Ishikawa (cell line): ENCODE data around the gene ZNF768.

Experiments
- CEBPB ChIP-seq: IDR thresholded peaks from 2 replicates; pipeline ENCODE4 v1.6.1; 2012
- CREB1 ChIP-seq: IDR thresholded peaks from 2 replicates; pipeline ENCODE4 v1.6.1; 2012; ENCODE audit warnings: low read depth
- EGR1 ChIP-seq: IDR thresholded peaks from 2 replicates; pipeline ENCODE4 v1.6.1; 2012
- EP300 ChIP-seq: IDR thresholded peaks from 2 replicates; pipeline ENCODE4 v1.6.1; 2012; ENCODE audit warnings: borderline replicate concordance
- FOXM1 ChIP-seq: IDR thresholded peaks from 2 replicates; pipeline ENCODE4 v1.6.1; 2012; ENCODE audit warnings: low read depth, borderline replicate concordance
- NFIC ChIP-seq: IDR thresholded peaks from 2 replicates; pipeline ENCODE4 v1.6.1; 2012
- RAD21 ChIP-seq: IDR thresholded peaks from 2 replicates; pipeline ENCODE4 v1.6.1; 2012; ENCODE audit warnings: low read depth
- REST ChIP-seq: IDR thresholded peaks from 2 replicates; pipeline ENCODE4 v1.6.1; 2012; ENCODE audit warnings: low read depth, mild to moderate bottlenecking
- TAF1 ChIP-seq: IDR thresholded peaks from 2 replicates; pipeline ENCODE4 v1.6.1; 2012; ENCODE audit warnings: low read depth, mild to moderate bottlenecking
- TCF12 ChIP-seq: IDR thresholded peaks from 2 replicates; pipeline ENCODE4 v1.6.1; 2012; ENCODE audit warnings: low read depth
- TEAD4 ChIP-seq: IDR thresholded peaks from 2 replicates; pipeline ENCODE4 v1.6.1; 2012
- USF1 ChIP-seq: IDR thresholded peaks from 2 replicates; pipeline ENCODE4 v1.6.1; 2012
- YY1 ChIP-seq: IDR thresholded peaks from 2 replicates; pipeline ENCODE4 v1.6.1; 2012; ENCODE audit warnings: low read depth
- ZBTB7A ChIP-seq: IDR thresholded peaks from 2 replicates; pipeline ENCODE4 v1.6.1; 2012; ENCODE audit warnings: low read depth
- TF ChIP-seq, protein P1 (sequence below): IDR thresholded peaks from 2 replicates; pipeline ENCODE4 v1.6.1; 2012

The ZNF768 gene

GRCh38 chr16:30526137-30526822, at the start of gene ZNF768:
Gene ZNF768 (minus strand): TSS chr16:30526566. CDS start chr16:30526413, 153 bp downstream.
- no peak for TF ChIP-seq TEAD4
- TF ChIP-seq REST, result peak; percentile 70
- TF ChIP-seq FOXM1, result no peak
- TF ChIP-seq ZBTB7A, result peak; percentile 28; the same call in 1 of the 2 replicates
- 0 out of 2 replicates have a peak, but pooled peaks have one; percentile 12 for TF ChIP-seq YY1
- TF ChIP-seq, protein P1, sequence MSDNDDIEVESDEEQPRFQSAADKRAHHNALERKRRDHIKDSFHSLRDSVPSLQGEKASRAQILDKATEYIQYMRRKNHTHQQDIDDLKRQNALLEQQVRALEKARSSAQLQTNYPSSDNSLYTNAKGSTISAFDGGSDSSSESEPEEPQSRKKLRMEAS, result 0 out of 2 replicates have a peak, but pooled peaks have one; percentile 9

- TF ChIP-seq USF1 (no peak), FOXM1 (no peak), REST (no peak), NFIC (no peak)
- TF ChIP-seq, protein P1, result no peak
These were observed 48.3 kb upstream of the ZNF768 start for GRCh38 chr16:30574678-30575077.

DNA sequence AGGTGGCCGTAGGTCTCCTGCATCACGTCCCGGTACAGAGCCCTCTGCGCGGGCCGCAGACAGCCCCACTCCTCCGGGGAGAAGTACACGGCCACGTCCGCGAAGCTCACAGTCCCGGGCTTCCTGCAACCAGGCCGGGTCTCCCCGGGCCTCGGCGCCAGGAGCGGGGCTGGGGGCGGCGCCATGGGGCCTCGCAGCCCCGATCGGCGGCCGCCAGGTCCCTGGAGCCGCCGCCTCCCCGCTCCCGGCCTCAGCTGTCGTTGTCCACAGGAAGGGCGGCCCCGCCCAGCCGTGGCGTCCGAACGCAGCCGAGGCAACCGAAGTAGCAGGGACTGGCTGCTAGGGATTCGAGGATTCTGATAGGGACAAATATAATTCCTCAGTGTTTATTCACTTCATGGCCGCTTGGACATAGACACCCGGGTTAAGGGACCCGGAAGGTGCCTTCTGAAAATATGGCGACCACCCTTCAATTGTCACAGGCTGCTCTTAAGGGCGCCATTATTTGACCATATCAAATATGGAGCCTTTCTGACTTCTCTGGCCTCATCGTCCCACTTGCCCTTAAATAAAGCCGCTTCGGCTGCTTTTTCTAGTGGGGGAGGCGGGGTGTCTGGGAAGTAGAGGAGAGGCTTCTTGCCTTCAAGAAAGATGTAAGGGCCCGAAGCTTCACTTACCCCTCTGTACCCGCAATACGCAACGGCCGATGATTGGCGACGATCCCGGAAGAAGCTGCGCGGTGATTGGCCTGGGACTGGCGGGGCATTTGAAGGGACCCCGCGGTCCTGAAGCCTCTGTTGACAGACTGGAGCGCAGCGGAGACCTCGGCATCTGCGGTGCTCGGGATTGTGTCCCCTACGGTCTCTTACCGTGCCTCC, 45.3 kb upstream of the ZNF768 start, which contains the start of gene ZNF688:
ZNF688 (minus strand) TSS at position 270 of the 878 bp plus-strand sequence; CDS start at position 185, 85 bp downstream.
- TF ChIP-seq NFIC, result no peak
- TF ChIP-seq REST, result no peak
- peak; percentile 86 for TF ChIP-seq EGR1
- TF ChIP-seq FOXM1, result peak; percentile 67; the same call in 1 of the 2 replicates
- TF ChIP-seq USF1, result no peak
- no peak for TF ChIP-seq CEBPB
- TF ChIP-seq TEAD4, result no peak; the same call in 1 of the 2 replicates
- TF ChIP-seq TCF12, result 0 out of 2 replicates have a peak, but pooled peaks have one; percentile 29
- peak; percentile 97 for TF ChIP-seq YY1
- TF ChIP-seq CREB1, result peak; percentile 73
- peak; percentile 39; the same call in 1 of the 2 replicates for TF ChIP-seq TAF1
- no peak for TF ChIP-seq RAD21
- TF ChIP-seq EP300, result no peak
- TF ChIP-seq ZBTB7A, result peak; percentile 25; the same call in 1 of the 2 replicates
- TF ChIP-seq, protein P1, result peak; percentile 68
